CD14-positive monocyte (primary cell): ENCODE results near the gene GPR65. TPM values are rescaled to one million over a fixed set of nuclear protein-coding genes. Genes with fewer than 3 reads are reported as not detected.
A peak's percentile ranks its signal among the peaks of the same experiment; 100 is the strongest.

Experiments used
- DNase-seq, 3 donors: peaks; one replicate each; pipeline ENCODE4 v3.0.0-alpha.2; 2011 to 2022
- H2AFZ ChIP-seq: 2 replicates; pipeline ENCODE4 v1.6.0; 2012; ENCODE audit warnings: mild to moderate bottlenecking, low read depth, low read length, inconsistent platforms; ENCODE audit not compliant: insufficient read depth, poor library complexity, severe bottlenecking
- H3K27ac ChIP-seq, 2 donors: 1 replicate in 1 of 2; 2 replicates in 1 of 2; pipeline ENCODE4 v1.5.1; 2012 to 2013; ENCODE audit warnings: low read length in 2 of 2, control low read depth in 1 of 2, inconsistent platforms in 1 of 2, low read depth in 1 of 2, mild to moderate bottlenecking in 1 of 2
- H3K27me3 ChIP-seq, 2 donors: one replicate each; pipeline versions ENCODE4 v1.6.0 to v1.6.1; 2011 to 2013; ENCODE audit warnings: low read length in 2 of 2; ENCODE audit not compliant: control insufficient read depth in 2 of 2, insufficient read depth in 2 of 2
- H3K36me3 ChIP-seq, 2 donors: replicated peaks in 1 of 2; 1 replicate in 1 of 2; 2 replicates in 1 of 2; pipeline versions ENCODE4 v1.5.1 to v1.6.1; 2012 to 2013; ENCODE audit warnings: low read length in 2 of 2, control low read depth in 1 of 2, inconsistent platforms in 1 of 2, mild to moderate bottlenecking in 1 of 2; ENCODE audit not compliant: insufficient read depth in 2 of 2, control insufficient read depth in 1 of 2
- H3K4me1 ChIP-seq, 2 donors: 1 replicate in 1 of 2; 2 replicates in 1 of 2; pipeline versions ENCODE4 v1.5.1 to v1.6.1; 2012 to 2013; ENCODE audit warnings: low read length in 2 of 2, control low read depth in 1 of 2, inconsistent platforms in 1 of 2, mild to moderate bottlenecking in 1 of 2, moderate library complexity in 1 of 2; ENCODE audit not compliant: insufficient read depth in 2 of 2, control insufficient read depth in 1 of 2
- H3K4me2 ChIP-seq: replicated peaks from 2 replicates; pipeline ENCODE3; 2012; ENCODE audit warnings: low read length, moderate library complexity, mild to moderate bottlenecking; ENCODE audit not compliant: poor library complexity, severe bottlenecking; ENCODE audit errors: extremely low read depth
- H3K4me3 ChIP-seq, 3 experiments: fragments of 200-600 bp in 1 of 3; sonication (generic) in 1 of 3; replicated peaks in 1 of 3; 1 replicate in 2 of 3; 2 replicates in 1 of 3; pipeline ENCODE4 v1.5.1; 2011 to 2013; ENCODE audit warnings: low read length in 3 of 3, mild to moderate bottlenecking in 3 of 3, control low read depth in 2 of 3, low read depth in 2 of 3, inconsistent platforms in 1 of 3, moderate library complexity in 1 of 3
- H3K79me2 ChIP-seq: 2 replicates; pipeline ENCODE4 v1.6.0; 2012; ENCODE audit warnings: mild to moderate bottlenecking, control low read depth, inconsistent platforms, low read length, moderate library complexity; ENCODE audit not compliant: insufficient read depth
- H3K9ac ChIP-seq: 2 replicates; pipeline ENCODE4 v1.6.0; 2017; ENCODE audit warnings: low read length, mild to moderate bottlenecking; ENCODE audit not compliant: insufficient read depth, poor library complexity, severe bottlenecking
- H3K9me3 ChIP-seq, 2 donors: replicated peaks in 1 of 2; 1 replicate in 1 of 2; 2 replicates in 1 of 2; pipeline versions ENCODE4 v1.5.1 to v1.6.1; 2012 to 2013; ENCODE audit warnings: low read length in 2 of 2, control low read depth in 1 of 2; ENCODE audit not compliant: control insufficient read depth in 1 of 2, insufficient read depth in 1 of 2
- H4K20me1 ChIP-seq: 2 replicates; pipeline ENCODE4 v1.6.0; 2012; ENCODE audit warnings: mild to moderate bottlenecking, low read length, control low read depth, moderate library complexity; ENCODE audit not compliant: insufficient read depth
- H3K27ac Mint-ChIP-seq, 7 donors: one replicate each; pipeline ENCODE4 v1.8.0; 2020; ENCODE audit warnings: mild to moderate bottlenecking in 7 of 7, mixed read lengths in 7 of 7, moderate library complexity in 6 of 7, inconsistent platforms in 2 of 7
- H3K27me3 Mint-ChIP-seq, 3 donors: one replicate each; pipeline ENCODE4 v1.8.0; 2021 to 2022; ENCODE audit warnings: low read depth in 3 of 3, mild to moderate bottlenecking in 3 of 3, mixed read lengths in 3 of 3, moderate library complexity in 3 of 3, inconsistent platforms in 1 of 3
- H3K36me3 Mint-ChIP-seq, 2 donors: one replicate each; pipeline ENCODE4 v1.8.0; 2020; ENCODE audit warnings: mixed read lengths in 2 of 2, inconsistent platforms in 1 of 2, mild to moderate bottlenecking in 1 of 2
- H3K4me1 Mint-ChIP-seq: one replicate; pipeline ENCODE4 v1.8.0; 2020; ENCODE audit warnings: mild to moderate bottlenecking, mixed read lengths
- H3K4me3 Mint-ChIP-seq, 2 donors: one replicate each; pipeline ENCODE4 v1.8.0; 2020; ENCODE audit warnings: mild to moderate bottlenecking in 2 of 2, mixed read lengths in 2 of 2, moderate library complexity in 1 of 2
- H3K9me3 Mint-ChIP-seq, 7 donors: one replicate each; pipeline ENCODE4 v1.8.0; 2020 to 2022; ENCODE audit warnings: mixed read lengths in 7 of 7, mild to moderate bottlenecking in 6 of 7, moderate library complexity in 6 of 7, inconsistent platforms in 2 of 7
- CTCF ChIP-seq: fragments of 200-600 bp; IDR thresholded peaks from one replicate; pipeline ENCODE4 v1.8.0; 2022; ENCODE audit warnings: antibody characterized with exemption, mild to moderate bottlenecking
- WGBS: methylation state at CpG from one replicate; pipeline ENCODE4 v1.1.5; 2013; ENCODE audit warnings: missing lambda C conversion rate; ENCODE audit not compliant: insufficient coverage; 5-methylcytosine and 5-hydroxymethylcytosine counted together
- intact Hi-C, 2 donors: fragments of 100-400 bp; cut with micrococcal nuclease; formaldehyde crosslinking; loops; one replicate each; pipeline versions ENCODE4 v1.15.0 to v1.15.1; 2023
- polyA plus RNA-seq, 3 donors: library from polyadenylated mRNA; depleted of rRNA in 1 of 3; unstranded in 2 of 3; stranded (reverse) in 1 of 3; fragments of 300-500 nt in 2 of 3; fragments of >200 nt in 1 of 3; fragmentation: Illumina TruSeq in 2 of 3; gene quantifications; 1 replicate in 2 of 3; 2 replicates in 1 of 3; pipeline ENCODE4 v1.2.3, GENCODE V29; 2012 to 2021

The GPR65 gene
- polyA plus RNA-seq, 3 donors = 15.5 to 33.3 (median 20.6) TPM

GRCh38 chr14:88034076-88034475, 29.1 kb downstream of the GPR65 start:
- intact Hi-C loops = no loop called here
- H2AFZ ChIP-seq = no peak overlapping the region
- WGBS = no CpG with 5 or more reads among the region's 2 CpGs
- H3K4me3 ChIP-seq = no peak overlapping the region
- H3K36me3 Mint-ChIP-seq = peaks cover 3 to 19% of the 10 kb centered on the region in 2 donors
- no peaks in the 10 kb centered on the region for H3K79me2 ChIP-seq
- no peak overlapping the region for H3K9ac ChIP-seq
- peaks cover 48% of the 10 kb centered on the region for H3K4me1 Mint-ChIP-seq
- no peak for TF ChIP-seq CTCF
- DNase-seq = no peak
- H3K36me3 ChIP-seq = no peaks in the 10 kb centered on the region
- H3K27ac Mint-ChIP-seq = peak overlapping the region in 2 of 7 donors; percentile 47 to 63
- H4K20me1 ChIP-seq = no peaks in the 10 kb centered on the region
- H3K9me3 ChIP-seq = no peaks in the 10 kb centered on the region
- H3K27me3 Mint-ChIP-seq = peaks cover 0 to 6% (median 5%) of the 10 kb centered on the region in 3 donors
- no peak overlapping the region for H3K4me2 ChIP-seq
- H3K27ac ChIP-seq = peak overlapping the region in 1 of 2 donors; percentile 18
- H3K4me1 ChIP-seq = peaks cover 38 to 39% of the 10 kb centered on the region in 2 donors
- no peak overlapping the region for H3K4me3 Mint-ChIP-seq
- peaks cover 0 to 5% (median 2%) of the 10 kb centered on the region in 7 donors for H3K9me3 Mint-ChIP-seq
- peaks cover 0 to 3% of the 10 kb centered on the region in 2 donors for H3K27me3 ChIP-seq

GRCh38 chr14:88036422-88036821, 31.5 kb downstream of the GPR65 start:
- Mint-ChIP-seq H3K27ac (no peak overlapping the region), H3K4me1 (peaks cover 31% of the 10 kb centered on the region), H3K9me3 (peaks cover 0 to 5% (median 2%) of the 10 kb centered on the region in 7 donors), H3K36me3 (peaks cover 3 to 19% of the 10 kb centered on the region in 2 donors), H3K4me3 (no peak overlapping the region), H3K27me3 (peaks cover 0 to 6% (median 5%) of the 10 kb centered on the region in 3 donors)
- no peak overlapping the region for H3K4me3 ChIP-seq
- no peaks in the 10 kb centered on the region for H4K20me1 ChIP-seq
- H3K9me3 ChIP-seq = no peaks in the 10 kb centered on the region
- H3K36me3 ChIP-seq = no peaks in the 10 kb centered on the region
- DNase-seq = no peak
- H2AFZ ChIP-seq = no peak overlapping the region
- WGBS = 96% methylated on average over 2 of the region's 2 CpGs
- peaks cover 0 to 3% of the 10 kb centered on the region in 2 donors for H3K27me3 ChIP-seq
- no peaks in the 10 kb centered on the region for H3K79me2 ChIP-seq
- intact Hi-C loops = no loop called here
- no peak for TF ChIP-seq CTCF
- no peak overlapping the region for H3K9ac ChIP-seq
- peaks cover 29 to 33% of the 10 kb centered on the region in 2 donors for H3K4me1 ChIP-seq
- no peak overlapping the region for H3K4me2 ChIP-seq
- H3K27ac ChIP-seq = no peak overlapping the region
